OCI-LY1 (cell line): ENCODE measurements around the gene NOM1.

Source experiments
- H2AFZ ChIP-seq: fragments of 200-600 bp; sonication (generic), shearing (Covaris generic); 2 replicates; pipeline ENCODE4 v1.6.0; 2014; ENCODE audit warnings: antibody characterized with exemption, mild to moderate bottlenecking, low read length
- H3F3A ChIP-seq: fragments of 200-600 bp; sonication (generic), shearing (Covaris generic); 2 replicates; pipeline ENCODE4 v1.6.0; 2014; ENCODE audit warnings: mild to moderate bottlenecking, antibody characterized with exemption, low read length, moderate library complexity; ENCODE audit not compliant: insufficient read depth
- H3K27ac ChIP-seq: fragments of 200-600 bp; sonication (generic); 2 replicates; pipeline ENCODE4 v1.5.1; 2014; ENCODE audit warnings: low read length, mixed run types, mild to moderate bottlenecking, low read depth; ENCODE audit not compliant: poor library complexity, severe bottlenecking
- H3K27me3 ChIP-seq: fragments of 200-600 bp; sonication (generic); 2 replicates; pipeline ENCODE4 v1.6.0; 2014; ENCODE audit warnings: antibody characterized with exemption, mild to moderate bottlenecking, low read length, moderate library complexity; ENCODE audit not compliant: insufficient read depth
- H3K36me3 ChIP-seq: fragments of 200-600 bp; sonication (generic); 2 replicates; pipeline ENCODE4 v1.6.1; 2014; ENCODE audit warnings: mild to moderate bottlenecking, antibody characterized with exemption, low read length, moderate library complexity, mixed read lengths; ENCODE audit not compliant: insufficient read depth
- H3K4me1 ChIP-seq: fragments of 200-600 bp; sonication (generic); 2 replicates; pipeline ENCODE4 v1.5.1; 2014; ENCODE audit warnings: mild to moderate bottlenecking, low read length, moderate library complexity; ENCODE audit not compliant: insufficient read depth, severe bottlenecking
- H3K4me2 ChIP-seq: fragments of 200-600 bp; sonication (generic), shearing (Covaris generic); 2 replicates; pipeline ENCODE4 v1.6.1; 2014; ENCODE audit warnings: low read length
- H3K4me3 ChIP-seq: fragments of 200-600 bp; sonication (generic); 2 replicates; pipeline ENCODE4 v1.5.1; 2014; ENCODE audit warnings: low read length, low read depth, mild to moderate bottlenecking, mixed read lengths; ENCODE audit not compliant: poor library complexity, severe bottlenecking
- H3K79me2 ChIP-seq: fragments of 200-600 bp; shearing (Covaris generic); 2 replicates; pipeline ENCODE4 v1.6.1; 2016; ENCODE audit warnings: mixed run types, low read length, mixed read lengths; ENCODE audit not compliant: insufficient read depth
- H3K9ac ChIP-seq: fragments of 200-600 bp; sonication (generic), shearing (Covaris generic); 2 replicates; pipeline ENCODE4 v1.6.1; 2014; ENCODE audit warnings: mild to moderate bottlenecking, low read length, mixed read lengths
- H3K9me2 ChIP-seq: fragments of 200-600 bp; sonication (generic), shearing (Covaris generic); 2 replicates; pipeline ENCODE4 v1.6.1; 2014; ENCODE audit warnings: low read depth, mild to moderate bottlenecking, low read length, mixed read lengths
- H3K9me3 ChIP-seq: fragments of 200-600 bp; shearing (Covaris generic); 2 replicates; pipeline ENCODE4 v1.6.1; 2014; ENCODE audit warnings: low read length, mixed read lengths
- H4K20me1 ChIP-seq: fragments of 200-600 bp; sonication (generic), shearing (Covaris generic); 2 replicates; pipeline ENCODE4 v1.6.0; 2016; ENCODE audit warnings: mild to moderate bottlenecking, low read length; ENCODE audit not compliant: insufficient read depth
- CTCF ChIP-seq: fragments of 200-600 bp; sonication (generic), shearing (Covaris generic); IDR thresholded peaks from 2 replicates; pipeline ENCODE4 v1.5.1; 2017; ENCODE audit warnings: mild to moderate bottlenecking, antibody characterized with exemption, low read length, moderate library complexity, mixed read lengths
- EZH2 ChIP-seq: fragments of 200-600 bp; sonication (generic), shearing (Covaris generic); IDR thresholded peaks from 2 replicates; pipeline ENCODE4 v1.8.0; 2017; ENCODE audit warnings: borderline replicate concordance, mixed run types, mild to moderate bottlenecking, antibody characterized with exemption, low read length, moderate library complexity, mixed read lengths

NOM1 gene

GRCh38 chr7:156944876-156945275 lies 4.6 kb upstream of the NOM1 start:
- Histone ChIP-seq H3K4me1 (peaks cover 6% of the 10 kb centered on the region), H3K9ac (no peak overlapping the region), H4K20me1 (no peaks in the 10 kb centered on the region), H3F3A (no peaks in the 10 kb centered on the region), H3K4me2 (no peak overlapping the region), H3K36me3 (no peaks in the 10 kb centered on the region), H3K9me2 (no peaks in the 10 kb centered on the region), H3K9me3 (0 out of 2 replicates have a peak, but pooled peaks cover 4% of the 10 kb centered on the region), H3K4me3 (no peak overlapping the region), H3K79me2 (peaks cover 2% of the 10 kb centered on the region; the same call in 1 of the 2 replicates), H2AFZ (no peak overlapping the region), H3K27ac (no peak overlapping the region), H3K27me3 (peaks cover 10% of the 10 kb centered on the region; the same call in 1 of the 2 replicates)
- no peak for TF ChIP-seq EZH2
- no peak for TF ChIP-seq CTCF

- no peaks in the 10 kb centered on the region for H3F3A ChIP-seq
- TF ChIP-seq CTCF (no peak), EZH2 (no peak)
- H3K9me2 ChIP-seq: no peaks in the 10 kb centered on the region
- H3K9ac ChIP-seq: no peak overlapping the region
- H3K4me2 ChIP-seq: no peak overlapping the region
- peaks cover 26% of the 10 kb centered on the region for H3K79me2 ChIP-seq
- H3K27ac ChIP-seq: no peak overlapping the region
- H3K4me1 ChIP-seq: peaks cover 27% of the 10 kb centered on the region
- 0 out of 2 replicates have a peak, but pooled peaks cover 4% of the 10 kb centered on the region for H3K9me3 ChIP-seq
- H2AFZ ChIP-seq: no peak overlapping the region
- H3K27me3 ChIP-seq: peaks cover 10% of the 10 kb centered on the region; the same call in 1 of the 2 replicates
- 0 out of 2 replicates have a peak, but pooled peaks cover 2% of the 10 kb centered on the region for H4K20me1 ChIP-seq
- H3K4me3 ChIP-seq: no peak overlapping the region
- H3K36me3 ChIP-seq: peaks cover 4% of the 10 kb centered on the region
Measured at GRCh38 chr7:156947120-156947843, 2.2 kb upstream of the NOM1 start.

GRCh38 chr7:156948361-156948760 lies 1.2 kb upstream of the NOM1 start:
- Histone ChIP-seq H3K9me3 (0 out of 2 replicates have a peak, but pooled peaks cover 4% of the 10 kb centered on the region), H3F3A (no peaks in the 10 kb centered on the region), H4K20me1 (0 out of 2 replicates have a peak, but pooled peaks cover 2% of the 10 kb centered on the region), H3K4me2 (peak overlapping the region; percentile 62; the same call in 1 of the 2 replicates), H3K4me3 (peak overlapping the region; percentile 85), H3K27me3 (peaks cover 10% of the 10 kb centered on the region; the same call in 1 of the 2 replicates), H3K36me3 (peaks cover 15% of the 10 kb centered on the region), H3K9me2 (no peaks in the 10 kb centered on the region), H3K4me1 (peaks cover 28% of the 10 kb centered on the region), H3K79me2 (peaks cover 30% of the 10 kb centered on the region), H3K9ac (no peak overlapping the region; the same call in 1 of the 2 replicates), H2AFZ (no peak overlapping the region), H3K27ac (no peak overlapping the region)
- TF ChIP-seq EZH2: no peak
- TF ChIP-seq CTCF: no peak
